Measurements from ENCODE around the gene GAB3.

- TF ChIP-seq, protein P1, sequence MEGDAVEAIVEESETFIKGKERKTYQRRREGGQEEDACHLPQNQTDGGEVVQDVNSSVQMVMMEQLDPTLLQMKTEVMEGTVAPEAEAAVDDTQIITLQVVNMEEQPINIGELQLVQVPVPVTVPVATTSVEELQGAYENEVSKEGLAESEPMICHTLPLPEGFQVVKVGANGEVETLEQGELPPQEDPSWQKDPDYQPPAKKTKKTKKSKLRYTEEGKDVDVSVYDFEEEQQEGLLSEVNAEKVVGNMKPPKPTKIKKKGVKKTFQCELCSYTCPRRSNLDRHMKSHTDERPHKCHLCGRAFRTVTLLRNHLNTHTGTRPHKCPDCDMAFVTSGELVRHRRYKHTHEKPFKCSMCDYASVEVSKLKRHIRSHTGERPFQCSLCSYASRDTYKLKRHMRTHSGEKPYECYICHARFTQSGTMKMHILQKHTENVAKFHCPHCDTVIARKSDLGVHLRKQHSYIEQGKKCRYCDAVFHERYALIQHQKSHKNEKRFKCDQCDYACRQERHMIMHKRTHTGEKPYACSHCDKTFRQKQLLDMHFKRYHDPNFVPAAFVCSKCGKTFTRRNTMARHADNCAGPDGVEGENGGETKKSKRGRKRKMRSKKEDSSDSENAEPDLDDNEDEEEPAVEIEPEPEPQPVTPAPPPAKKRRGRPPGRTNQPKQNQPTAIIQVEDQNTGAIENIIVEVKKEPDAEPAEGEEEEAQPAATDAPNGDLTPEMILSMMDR (IDR thresholded peaks at IDR 0.05; ENCODE audit: insufficient read depth, low read length, poor library complexity, severe bottlenecking) = no peak
- no peak for TF ChIP-seq EZH2phosphoT487 (conservative IDR thresholded peaks at IDR 0.05; ENCODE audit: low read length)
Measured at GRCh38 chrX:154693394-154693793, 57.5 kb downstream of the GAB3 start.

Data from SU-DHL-6 (cell line).